Tibial nerve (tissue), 4 donors: ENCODE data around the gene PCYT1A.

ENCODE experiments used
- EP300 ChIP-seq, 2 donors: sonication (generic); formaldehyde crosslinking; IDR thresholded peaks; one replicate each; pipeline ENCODE4 v1.6.1; 2017; ENCODE audit warnings: antibody characterized with exemption in 2 of 2, mild to moderate bottlenecking in 1 of 2
- POLR2A ChIP-seq, 2 donors: fragments of 450-650 bp; IDR thresholded peaks; one replicate each; pipeline ENCODE4 v1.6.1; 2017; ENCODE audit warnings: antibody characterized with exemption in 2 of 2, mild to moderate bottlenecking in 2 of 2, moderate library complexity in 2 of 2
- TF ChIP-seq, protein P1 (sequence below), 5 experiments: fragments of 200-600 bp in 3 of 5; fragments of 450-650 bp in 2 of 5; sonication (generic) in 3 of 5; IDR thresholded peaks; one replicate each; pipeline ENCODE4 v1.5.1; 2016 to 2019; ENCODE audit warnings: antibody characterized with exemption in 5 of 5, mild to moderate bottlenecking in 3 of 5, moderate library complexity in 2 of 5

DNA sequence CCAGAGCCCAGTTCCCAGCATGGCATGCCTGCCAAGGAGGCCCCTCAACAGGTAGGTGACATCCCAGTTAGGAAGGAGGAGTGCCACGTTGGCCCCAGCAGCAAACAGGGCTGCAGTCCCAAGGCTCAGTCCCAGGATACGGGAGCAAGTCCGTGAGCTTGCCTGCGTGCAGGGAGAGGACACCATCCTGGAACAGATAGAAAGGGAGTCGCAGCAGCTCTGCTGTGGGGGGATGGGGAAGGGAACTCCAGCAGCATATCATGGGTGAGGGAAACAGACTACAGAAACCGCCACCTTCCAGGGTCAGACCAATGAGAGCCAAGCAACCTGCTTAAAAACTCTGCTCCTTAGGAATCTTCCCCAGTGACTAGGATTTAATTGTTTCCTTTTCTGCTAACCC, 39.9 kb upstream of the PCYT1A start:
- TF ChIP-seq, protein P1, sequence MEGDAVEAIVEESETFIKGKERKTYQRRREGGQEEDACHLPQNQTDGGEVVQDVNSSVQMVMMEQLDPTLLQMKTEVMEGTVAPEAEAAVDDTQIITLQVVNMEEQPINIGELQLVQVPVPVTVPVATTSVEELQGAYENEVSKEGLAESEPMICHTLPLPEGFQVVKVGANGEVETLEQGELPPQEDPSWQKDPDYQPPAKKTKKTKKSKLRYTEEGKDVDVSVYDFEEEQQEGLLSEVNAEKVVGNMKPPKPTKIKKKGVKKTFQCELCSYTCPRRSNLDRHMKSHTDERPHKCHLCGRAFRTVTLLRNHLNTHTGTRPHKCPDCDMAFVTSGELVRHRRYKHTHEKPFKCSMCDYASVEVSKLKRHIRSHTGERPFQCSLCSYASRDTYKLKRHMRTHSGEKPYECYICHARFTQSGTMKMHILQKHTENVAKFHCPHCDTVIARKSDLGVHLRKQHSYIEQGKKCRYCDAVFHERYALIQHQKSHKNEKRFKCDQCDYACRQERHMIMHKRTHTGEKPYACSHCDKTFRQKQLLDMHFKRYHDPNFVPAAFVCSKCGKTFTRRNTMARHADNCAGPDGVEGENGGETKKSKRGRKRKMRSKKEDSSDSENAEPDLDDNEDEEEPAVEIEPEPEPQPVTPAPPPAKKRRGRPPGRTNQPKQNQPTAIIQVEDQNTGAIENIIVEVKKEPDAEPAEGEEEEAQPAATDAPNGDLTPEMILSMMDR (IDR thresholded peaks at IDR 0.05), result no peak
- TF ChIP-seq EP300 (IDR thresholded peaks at IDR 0.05) (no peak), POLR2A (IDR thresholded peaks at IDR 0.05) (no peak)
